GM20000 (cell line): ENCODE results near the gene TAF15.

ENCODE experiments used
- DNase-seq: peaks from one replicate; pipeline ENCODE4 v3.0.0; 2012; ENCODE audit warnings: low spot score
- TF ChIP-seq, protein P1 (sequence below): IDR thresholded peaks from 2 replicates; pipeline ENCODE4 v1.5.1; 2012; ENCODE audit warnings: mild to moderate bottlenecking, control low read depth; ENCODE audit errors: extremely low read depth, missing control alignments

The TAF15 gene

DNA sequence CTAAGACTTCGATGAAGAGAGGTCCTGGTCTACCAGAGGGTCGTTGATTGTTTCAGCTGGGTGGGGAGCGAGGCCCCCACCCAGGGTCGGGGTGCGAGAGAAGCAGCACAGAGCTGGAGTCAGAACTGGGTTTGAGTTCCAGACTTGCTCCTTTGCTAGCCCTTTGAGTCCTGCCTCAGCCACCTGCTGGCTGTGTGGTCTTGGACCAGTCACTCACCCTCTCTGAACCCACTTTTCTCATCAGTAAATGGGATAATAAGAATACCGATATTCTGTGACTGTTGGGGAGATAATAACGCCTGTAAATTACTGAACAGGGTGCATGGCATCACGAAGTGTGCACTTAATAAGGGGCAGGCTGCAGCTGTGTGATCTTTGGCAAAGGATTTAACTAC, 13.4 kb upstream of the TAF15 start:
- TF ChIP-seq, protein P1, sequence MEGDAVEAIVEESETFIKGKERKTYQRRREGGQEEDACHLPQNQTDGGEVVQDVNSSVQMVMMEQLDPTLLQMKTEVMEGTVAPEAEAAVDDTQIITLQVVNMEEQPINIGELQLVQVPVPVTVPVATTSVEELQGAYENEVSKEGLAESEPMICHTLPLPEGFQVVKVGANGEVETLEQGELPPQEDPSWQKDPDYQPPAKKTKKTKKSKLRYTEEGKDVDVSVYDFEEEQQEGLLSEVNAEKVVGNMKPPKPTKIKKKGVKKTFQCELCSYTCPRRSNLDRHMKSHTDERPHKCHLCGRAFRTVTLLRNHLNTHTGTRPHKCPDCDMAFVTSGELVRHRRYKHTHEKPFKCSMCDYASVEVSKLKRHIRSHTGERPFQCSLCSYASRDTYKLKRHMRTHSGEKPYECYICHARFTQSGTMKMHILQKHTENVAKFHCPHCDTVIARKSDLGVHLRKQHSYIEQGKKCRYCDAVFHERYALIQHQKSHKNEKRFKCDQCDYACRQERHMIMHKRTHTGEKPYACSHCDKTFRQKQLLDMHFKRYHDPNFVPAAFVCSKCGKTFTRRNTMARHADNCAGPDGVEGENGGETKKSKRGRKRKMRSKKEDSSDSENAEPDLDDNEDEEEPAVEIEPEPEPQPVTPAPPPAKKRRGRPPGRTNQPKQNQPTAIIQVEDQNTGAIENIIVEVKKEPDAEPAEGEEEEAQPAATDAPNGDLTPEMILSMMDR: no peak
- no peak for DNase-seq

DNA sequence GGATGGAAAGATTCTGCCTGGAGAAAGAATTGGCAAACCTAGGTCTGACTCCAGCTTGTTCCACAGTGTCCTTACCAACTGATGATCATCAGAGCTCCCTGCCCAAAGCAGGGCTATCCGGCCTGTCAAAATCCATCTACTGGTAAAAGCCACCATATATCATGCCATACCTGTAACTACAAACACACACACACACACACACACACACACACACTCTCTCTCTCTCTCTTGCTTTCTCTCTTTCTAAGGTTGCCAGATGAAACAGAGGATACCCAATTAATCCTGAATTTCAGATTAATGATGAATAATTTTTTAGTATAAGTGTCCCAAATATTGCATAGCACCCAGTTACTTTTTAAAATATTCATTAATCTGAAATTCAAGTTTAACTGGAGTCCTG, 12.3 kb upstream of the TAF15 start:
- DNase-seq: peak; percentile 5
- TF ChIP-seq, protein P1: no peak

DNA sequence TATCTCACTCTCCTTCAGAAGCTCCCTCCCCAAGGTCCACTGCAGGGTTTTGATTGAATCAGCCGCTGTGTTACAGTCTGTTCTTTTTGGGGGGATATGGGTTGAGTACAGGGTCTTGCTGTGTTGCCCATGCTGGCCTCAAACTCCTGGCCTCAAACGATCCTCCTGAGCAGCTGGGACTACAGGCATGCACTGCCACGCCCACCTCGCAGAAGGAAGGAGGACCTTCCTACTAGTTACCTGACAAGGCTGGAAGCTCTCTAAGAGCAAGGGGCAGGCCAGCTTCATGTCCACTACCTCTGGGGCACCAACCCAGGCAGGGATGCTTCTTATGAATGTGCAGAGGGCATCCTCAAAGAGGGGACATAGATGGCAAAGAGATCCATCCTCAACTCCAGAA, 11.9 kb upstream of the TAF15 start:
- TF ChIP-seq, protein P1: no peak
- peak; percentile 2 for DNase-seq

DNA sequence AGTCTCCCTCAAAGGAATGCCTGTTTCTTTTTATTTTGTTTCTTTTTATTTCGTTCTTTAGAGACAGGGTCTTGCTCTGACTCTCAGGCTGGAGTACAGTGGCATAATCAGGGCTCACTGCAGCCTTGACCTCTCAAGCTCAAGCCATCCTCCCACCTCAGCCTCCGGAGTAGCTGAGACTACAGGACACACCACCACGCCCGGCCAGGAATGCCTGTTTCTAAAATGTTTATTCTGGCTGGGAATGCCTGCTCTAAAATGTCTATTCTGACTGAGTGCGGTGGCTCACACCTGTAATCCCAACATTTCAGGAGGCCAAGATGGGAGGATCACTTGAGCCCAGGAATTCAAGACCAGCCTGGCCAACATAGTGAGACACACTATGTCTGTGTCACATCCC, 11.4 kb upstream of the TAF15 start:
- DNase-seq: no peak
- TF ChIP-seq, protein P1: no peak

DNA sequence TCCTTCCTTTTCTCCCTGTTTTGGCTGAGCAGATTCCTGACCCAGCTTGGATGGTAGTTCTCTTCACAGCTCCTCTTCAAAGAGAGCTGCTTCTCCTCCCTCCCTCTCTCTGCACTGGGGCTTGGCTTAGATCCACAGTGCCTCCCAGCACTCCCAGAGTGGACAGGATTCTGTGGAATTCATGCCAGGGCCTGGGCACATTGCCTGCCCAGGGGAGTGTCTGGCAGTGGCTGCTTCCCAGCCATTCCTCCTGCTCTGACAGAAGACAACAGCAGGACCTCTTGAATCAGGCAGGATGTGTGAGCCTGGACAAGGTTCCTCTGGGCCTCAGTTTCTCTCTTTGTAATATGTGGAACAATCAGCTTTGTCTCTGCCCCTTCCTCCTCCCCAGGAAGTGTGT, 9.3 kb upstream of the TAF15 start:
- TF ChIP-seq, protein P1: no peak

DNA sequence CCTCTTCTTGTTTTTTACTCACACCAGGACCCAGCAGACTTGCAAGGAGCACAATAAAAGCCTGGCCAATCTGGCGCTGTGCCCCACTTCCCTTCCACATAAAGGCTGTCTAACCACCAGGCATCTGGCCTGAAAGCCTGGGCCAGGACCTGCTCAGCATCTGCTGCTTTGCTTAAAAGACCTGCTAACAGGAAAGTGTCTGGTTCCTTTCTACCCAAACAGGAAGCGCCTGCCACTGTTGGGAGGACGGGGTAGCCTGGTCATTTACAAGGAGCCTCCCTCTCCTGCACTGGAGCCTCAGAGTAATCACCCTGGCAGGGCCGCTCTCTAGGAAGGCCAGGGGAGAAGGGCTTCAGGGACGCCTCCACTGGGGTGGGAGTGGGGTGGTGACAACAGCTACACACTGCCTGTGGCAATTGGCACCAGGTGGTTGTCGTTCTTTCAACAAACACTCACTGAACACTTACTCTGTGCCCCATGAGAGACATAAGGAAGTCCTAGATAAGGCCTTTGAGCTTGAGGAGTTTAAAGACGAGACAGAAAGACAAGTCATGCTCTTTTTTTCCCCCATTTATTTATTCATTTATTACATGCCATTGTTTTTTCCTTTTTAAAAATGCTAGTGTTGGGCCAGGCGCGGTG, 7.6 kb upstream of the TAF15 start:
- TF ChIP-seq, protein P1: no peak
- no peak for DNase-seq

More for the DNA sequence above, 9.3 kb upstream of the TAF15 start:
- no peak for DNase-seq

DNA sequence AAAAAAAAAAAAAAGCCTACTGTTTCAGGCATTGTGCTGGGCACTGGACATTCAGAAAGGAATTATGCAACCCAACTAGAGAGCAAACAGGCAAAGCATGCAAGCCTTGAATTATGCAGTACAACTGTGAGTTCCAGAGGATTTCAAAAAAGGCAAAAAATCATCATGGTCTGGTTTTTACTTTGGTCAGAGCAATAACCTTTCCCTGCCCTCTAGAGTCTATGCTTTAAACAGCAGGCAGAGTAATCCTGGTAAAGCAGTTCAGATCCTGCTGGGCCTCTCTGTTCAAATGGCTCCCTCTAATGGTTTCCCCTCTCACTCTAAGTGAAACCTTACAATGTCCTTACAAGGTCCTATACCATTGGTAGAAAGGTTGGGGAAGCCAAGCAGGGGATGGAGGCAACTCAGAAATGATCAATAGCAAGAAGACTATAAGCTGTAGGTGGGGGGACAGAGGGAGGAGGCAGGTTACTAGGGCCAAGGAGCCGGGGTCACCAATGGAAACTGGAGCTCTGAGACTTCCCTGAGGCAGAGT, 4.6 kb upstream of the TAF15 start:
- DNase-seq: peak; percentile 91
- TF ChIP-seq, protein P1: peak; percentile 43
